Activated B cell treated with CpG ODN at 0.5 μM for 24 hours (primary cell): ENCODE results near the gene CYGB. TPM values are rescaled to one million over a fixed set of nuclear protein-coding genes. Genes with fewer than 3 reads are reported as not detected.
"Not testable (repeated sequence)": the region's sequence is repeated elsewhere in the genome, so short reads cannot be mapped to it uniquely, and the experiment has no call there.

Source experiments
- ATAC-seq: fragments of 200-7000 bp; cut with Tn5 transposase; one replicate; pipeline ENCODE4 v1.10.0; 2021; ENCODE audit warnings: low read depth, mild to moderate bottlenecking, moderate library complexity
- CTCF ChIA-PET: fragments of 350-600 bp; sonication (Branson Sonifier 250); formaldehyde crosslinking; loops from one replicate; lab custom pipeline; 2021; ENCODE audit warnings: antibody characterized with exemption; lab: Charles Lee
- POLR2A ChIA-PET: fragments of 350-600 bp; sonication (Branson Sonifier 250); formaldehyde crosslinking; loops from one replicate; lab custom pipeline; 2021; ENCODE audit warnings: antibody characterized with exemption; lab: Charles Lee
- DNase-seq: peaks from one replicate; pipeline ENCODE4 v3.0.0; 2022
- H3K27ac Mint-ChIP-seq: one replicate; pipeline ENCODE4 v1.8.0; 2020; ENCODE audit warnings: mixed read lengths
- H3K27me3 Mint-ChIP-seq: one replicate; pipeline ENCODE4 v1.8.0; 2021; ENCODE audit warnings: mixed read lengths
- H3K36me3 Mint-ChIP-seq: one replicate; pipeline ENCODE4 v1.8.0; 2021; ENCODE audit warnings: low read depth, mixed read lengths
- H3K4me1 Mint-ChIP-seq: one replicate; pipeline ENCODE4 v1.8.0; 2021; ENCODE audit warnings: mixed read lengths
- H3K4me3 Mint-ChIP-seq: one replicate; pipeline ENCODE4 v1.8.0; 2020; ENCODE audit warnings: mild to moderate bottlenecking, mixed read lengths
- H3K9me3 Mint-ChIP-seq: one replicate; pipeline ENCODE4 v1.8.0; 2020; ENCODE audit warnings: mixed read lengths
- intact Hi-C: fragments of 100-400 bp; cut with micrococcal nuclease; formaldehyde crosslinking; loops from one replicate; pipeline ENCODE4 v1.15.1; 2024
- total RNA-seq: library from RNA; stranded (reverse); gene quantifications from 2 replicates; pipeline ENCODE4 v1.2.3, GENCODE V29; 2022
- TF ChIP-seq, protein P1 (sequence below): fragments of 200-600 bp; IDR thresholded peaks from one replicate; pipeline ENCODE4 v1.8.0; 2022; ENCODE audit warnings: antibody characterized with exemption, mild to moderate bottlenecking

CYGB gene
- total RNA-seq, 1 donor from 2014 or later, result 0.49 TPM

- peak overlapping the region; percentile 86 for H3K4me3 Mint-ChIP-seq
These were observed 8.1 kb downstream of the CYGB start for GRCh38 chr17:76529224-76530094.

GRCh38 chr17:76528528-76529223, 8.8 kb downstream of the CYGB start:
- intact Hi-C loops, result loop anchor here (1.0 kb wide), 3 partner anchors 13 to 46 kb away; no protein-coding TSS in a partner anchor
- Mint-ChIP-seq H3K27me3 (no peaks in the 10 kb centered on the region), H3K36me3 (peaks cover 4% of the 10 kb centered on the region), H3K27ac (peak overlapping the region; percentile 94), H3K4me3 (peak overlapping the region; percentile 86), H3K4me1 (peaks cover 58% of the 10 kb centered on the region), H3K9me3 (no peaks in the 10 kb centered on the region)
- peak; percentile 30 for ATAC-seq
- POLR2A ChIA-PET, result interaction anchor here (0.6 to 4.0 kb wide), 33 partner anchors 8 to 1849 kb away, joined by 3 to 85 read pairs (median 4); partner anchors contain the start of genes AANAT, CYGB, JMJD6 and METTL23
- CTCF ChIA-PET, result interaction anchor here (1.0 to 3.0 kb wide), 9 partner anchors 17 to 200 kb away, joined by 3 to 32 read pairs (median 4); partner anchors contain the start of gene SPHK1
- no peak for DNase-seq
- TF ChIP-seq, protein P1, sequence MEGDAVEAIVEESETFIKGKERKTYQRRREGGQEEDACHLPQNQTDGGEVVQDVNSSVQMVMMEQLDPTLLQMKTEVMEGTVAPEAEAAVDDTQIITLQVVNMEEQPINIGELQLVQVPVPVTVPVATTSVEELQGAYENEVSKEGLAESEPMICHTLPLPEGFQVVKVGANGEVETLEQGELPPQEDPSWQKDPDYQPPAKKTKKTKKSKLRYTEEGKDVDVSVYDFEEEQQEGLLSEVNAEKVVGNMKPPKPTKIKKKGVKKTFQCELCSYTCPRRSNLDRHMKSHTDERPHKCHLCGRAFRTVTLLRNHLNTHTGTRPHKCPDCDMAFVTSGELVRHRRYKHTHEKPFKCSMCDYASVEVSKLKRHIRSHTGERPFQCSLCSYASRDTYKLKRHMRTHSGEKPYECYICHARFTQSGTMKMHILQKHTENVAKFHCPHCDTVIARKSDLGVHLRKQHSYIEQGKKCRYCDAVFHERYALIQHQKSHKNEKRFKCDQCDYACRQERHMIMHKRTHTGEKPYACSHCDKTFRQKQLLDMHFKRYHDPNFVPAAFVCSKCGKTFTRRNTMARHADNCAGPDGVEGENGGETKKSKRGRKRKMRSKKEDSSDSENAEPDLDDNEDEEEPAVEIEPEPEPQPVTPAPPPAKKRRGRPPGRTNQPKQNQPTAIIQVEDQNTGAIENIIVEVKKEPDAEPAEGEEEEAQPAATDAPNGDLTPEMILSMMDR, result no peak

More at GRCh38 chr17:76529224-76530094, 8.1 kb downstream of the CYGB start:
- ChIA-PET POLR2A (interaction anchor here (0.6 to 4.0 kb wide), 12 partner anchors 15 to 1848 kb away, joined by 3 to 85 read pairs (median 9); partner anchors contain the start of genes JMJD6, METTL23, MFSD11 and SRP68), CTCF (interaction anchor here (1.3 to 3.0 kb wide), 6 partner anchors 16 to 101 kb away, joined by 3 to 32 read pairs (median 8); no protein-coding TSS in a partner anchor)
- DNase-seq (no peak), ATAC-seq (no peak)
- peak overlapping the region; percentile 94 for H3K27ac Mint-ChIP-seq
- peaks cover 54% of the 10 kb centered on the region for H3K4me1 Mint-ChIP-seq
- intact Hi-C loops, result no loop called here
- H3K27me3 Mint-ChIP-seq, result no peaks in the 10 kb centered on the region
- H3K36me3 Mint-ChIP-seq, result peaks cover 4% of the 10 kb centered on the region
- H3K9me3 Mint-ChIP-seq, result no peaks in the 10 kb centered on the region
- TF ChIP-seq, protein P1, result no peak

DNA sequence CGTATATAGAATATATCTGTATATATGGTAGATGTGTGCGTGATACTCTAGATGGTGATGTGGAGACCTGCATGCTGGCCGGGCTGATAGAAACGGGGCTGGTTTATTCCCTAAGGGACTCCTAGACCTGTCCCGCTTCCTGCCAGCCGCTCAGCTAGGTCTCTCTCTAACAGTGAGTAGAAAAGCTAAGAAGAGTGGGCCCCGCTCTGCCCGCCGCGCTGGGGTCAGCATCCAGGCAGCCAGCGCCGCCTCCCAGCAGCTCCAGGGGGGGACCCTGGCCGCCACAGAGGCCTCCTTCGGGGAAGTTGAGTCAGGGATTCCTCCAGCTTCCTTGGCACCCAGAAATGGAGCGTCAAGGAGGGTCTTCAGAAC, 9.4 kb downstream of the CYGB start:
- Mint-ChIP-seq H3K27me3 (no peaks in the 10 kb centered on the region), H3K4me1 (peaks cover 63% of the 10 kb centered on the region), H3K9me3 (no peaks in the 10 kb centered on the region), H3K36me3 (peaks cover 4% of the 10 kb centered on the region), H3K27ac (peak overlapping the region; percentile 94), H3K4me3 (peak overlapping the region; percentile 86)
- ATAC-seq (peak; percentile 71), DNase-seq (peak; percentile 52)
- ChIA-PET POLR2A (interaction anchor here (0.6 to 4.0 kb wide), 38 partner anchors 9 to 1430 kb away, joined by 3 to 85 read pairs (median 4); partner anchors contain the start of genes AANAT, CYGB, JMJD6 and METTL23), CTCF (interaction anchor here (0.5 to 3.0 kb wide), 10 partner anchors 12 to 200 kb away, joined by 3 to 32 read pairs (median 4); partner anchors contain the start of gene SPHK1)
- intact Hi-C loops, result loop anchor here (1.0 kb wide), 3 partner anchors 13 to 46 kb away; no protein-coding TSS in a partner anchor
- TF ChIP-seq, protein P1, result no peak

DNA sequence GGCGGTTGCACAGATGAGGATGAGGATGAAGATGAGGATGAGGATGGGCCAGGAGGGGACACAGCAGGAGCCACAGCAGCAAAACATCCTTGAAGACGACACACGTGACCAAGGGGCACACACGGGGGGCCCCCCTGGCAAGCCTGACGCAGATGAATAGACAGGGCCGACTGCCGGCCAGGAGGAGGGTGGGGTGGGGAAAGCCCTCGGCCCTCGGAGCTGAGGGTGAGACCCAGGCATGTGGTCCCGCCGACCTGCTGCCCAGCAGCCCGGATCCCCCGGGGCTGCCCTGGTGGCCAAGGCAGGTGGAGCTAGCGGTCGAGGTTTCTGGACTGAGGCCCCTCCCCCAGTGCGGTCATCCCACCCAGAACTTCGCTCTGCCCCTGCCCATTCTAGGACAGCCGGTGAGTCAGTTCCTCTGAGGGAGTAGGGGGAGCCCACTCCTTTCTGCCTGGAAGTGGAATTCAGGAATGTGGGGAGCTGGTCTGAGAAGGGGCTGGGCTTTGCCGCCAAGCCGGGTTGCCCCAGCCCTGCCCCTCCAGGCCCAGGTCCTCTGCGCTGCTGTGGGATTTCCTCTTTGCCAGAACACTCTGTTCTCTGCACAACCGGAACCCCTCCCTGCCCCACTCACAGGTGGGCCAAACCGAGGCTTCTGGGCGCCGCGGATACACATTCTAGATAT, 9.9 kb downstream of the CYGB start:
- peak; percentile 66 for DNase-seq
- POLR2A ChIA-PET, result interaction anchor here (0.6 to 4.0 kb wide), 36 partner anchors 8 to 1431 kb away, joined by 3 to 85 read pairs (median 5); partner anchors contain the start of genes AANAT, CYGB, JMJD6 and METTL23

GRCh38 chr17:76527016-76527415, 10.5 kb downstream of the CYGB start:
- Mint-ChIP-seq H3K27ac (peak overlapping the region; percentile 94), H3K4me3 (peak overlapping the region; percentile 72), H3K4me1 (peaks cover 61% of the 10 kb centered on the region)
- POLR2A ChIA-PET, result interaction anchor here (0.6 to 4.0 kb wide), 16 partner anchors 7 to 210 kb away, joined by 3 to 85 read pairs (median 8); partner anchors contain the start of genes CYGB, MFSD11, PRCD and RHBDF2
- H3K27me3 Mint-ChIP-seq, DNase-seq, H3K36me3 Mint-ChIP-seq, ATAC-seq, H3K9me3 Mint-ChIP-seq: not testable (repeated sequence)
- intact Hi-C loops, result loop anchor here (1.0 kb wide), 1 partner anchor 30 kb away; no protein-coding TSS in a partner anchor
- CTCF ChIA-PET, result interaction anchor here (0.8 to 3.0 kb wide), 4 partner anchors 9 to 97 kb away, joined by 3 to 32 read pairs (median 9); no protein-coding TSS in a partner anchor

More for the DNA sequence above, 9.9 kb downstream of the CYGB start:
- peaks cover 63% of the 10 kb centered on the region for H3K4me1 Mint-ChIP-seq
- intact Hi-C loops, result loop anchor here (1.0 kb wide), 4 partner anchors 12 to 45 kb away; no protein-coding TSS in a partner anchor
- peaks cover 2% of the 10 kb centered on the region for H3K27me3 Mint-ChIP-seq
- H3K36me3 Mint-ChIP-seq, result peaks cover 4% of the 10 kb centered on the region
- peak overlapping the region; percentile 86 for H3K4me3 Mint-ChIP-seq
- ATAC-seq, result peak; percentile 77
- H3K27ac Mint-ChIP-seq, result peak overlapping the region; percentile 94
- TF ChIP-seq, protein P1, result no peak
- CTCF ChIA-PET, result interaction anchor here (0.5 to 3.0 kb wide), 9 partner anchors 9 to 201 kb away, joined by 3 to 32 read pairs (median 4); partner anchors contain the start of gene SPHK1
- no peaks in the 10 kb centered on the region for H3K9me3 Mint-ChIP-seq

- H3K9me3 Mint-ChIP-seq, H3K27me3 Mint-ChIP-seq, DNase-seq, intact Hi-C loops, H3K4me3 Mint-ChIP-seq, H3K27ac Mint-ChIP-seq, ATAC-seq, H3K36me3 Mint-ChIP-seq: not testable (repeated sequence)
- ChIA-PET CTCF (interaction anchor here (1.3 to 4.6 kb wide), 2 partner anchors 20 to 98 kb away, joined by 9 to 88 read pairs; no protein-coding TSS in a partner anchor), POLR2A (interaction anchor here (1.1 to 1.3 kb wide), 3 partner anchors 9 to 33 kb away, joined by 3 to 4 read pairs (median 4); no protein-coding TSS in a partner anchor)
- H3K4me1 Mint-ChIP-seq, result peaks cover 51% of the 10 kb centered on the region
These were observed 12.0 kb downstream of the CYGB start for GRCh38 chr17:76525513-76525833.
